Tibial nerve (tissue), 3 donors: ENCODE results near the gene CAMTA1.

Experiments used
- CTCF ChIP-seq, 5 experiments: fragments of 200-600 bp in 3 of 5; fragments of 450-650 bp in 2 of 5; sonication (generic) in 3 of 5; IDR thresholded peaks; one replicate each; pipeline ENCODE4 v1.5.1; 2016 to 2019; ENCODE audit warnings: antibody characterized with exemption in 5 of 5, mild to moderate bottlenecking in 3 of 5, moderate library complexity in 2 of 5
- POLR2A ChIP-seq, 2 donors: fragments of 450-650 bp; IDR thresholded peaks; one replicate each; pipeline ENCODE4 v1.6.1; 2017; ENCODE audit warnings: antibody characterized with exemption in 2 of 2, mild to moderate bottlenecking in 2 of 2, moderate library complexity in 2 of 2

- TF ChIP-seq POLR2A (IDR thresholded peaks at IDR 0.05) = no peak
- no peak for TF ChIP-seq CTCF (IDR thresholded peaks at IDR 0.05)
These were observed 451.7 kb downstream of the CAMTA1 start for GRCh38 chr1:7236844-7237515.
